Measurements from ENCODE around the gene PTK7.
"Not testable (repeated sequence)": the region's sequence is repeated elsewhere in the genome, so short reads cannot be mapped to it uniquely, and the experiment has no call there.

PTK7 gene

GRCh38 chr6:43062818-43063217 lies 13.3 kb upstream of the PTK7 start:
- peaks cover 11% of the 10 kb centered on the region for H3K36me3 ChIP-seq (ENCODE audit: control insufficient read depth, insufficient read depth, low read length)
- H3K4me3 ChIP-seq (ENCODE audit: insufficient read depth, low read depth, low read length, poor library complexity, severe bottlenecking), result no peak overlapping the region
- peaks cover 22% of the 10 kb centered on the region for H3K4me1 ChIP-seq (ENCODE audit: control insufficient read depth, insufficient read depth, low read length, poor library complexity, severe bottlenecking)
- no peak for DNase-seq
- no peaks in the 10 kb centered on the region for H3K9me3 ChIP-seq (ENCODE audit: control insufficient read depth, low read length)
- no peaks in the 10 kb centered on the region for H3K27me3 ChIP-seq (replicated peaks; ENCODE audit: control insufficient read depth, insufficient read depth, low read length, poor library complexity, severe bottlenecking)
- H3K27ac ChIP-seq (ENCODE audit: insufficient read depth, low read length, poor library complexity, severe bottlenecking), result no peak overlapping the region

DNA sequence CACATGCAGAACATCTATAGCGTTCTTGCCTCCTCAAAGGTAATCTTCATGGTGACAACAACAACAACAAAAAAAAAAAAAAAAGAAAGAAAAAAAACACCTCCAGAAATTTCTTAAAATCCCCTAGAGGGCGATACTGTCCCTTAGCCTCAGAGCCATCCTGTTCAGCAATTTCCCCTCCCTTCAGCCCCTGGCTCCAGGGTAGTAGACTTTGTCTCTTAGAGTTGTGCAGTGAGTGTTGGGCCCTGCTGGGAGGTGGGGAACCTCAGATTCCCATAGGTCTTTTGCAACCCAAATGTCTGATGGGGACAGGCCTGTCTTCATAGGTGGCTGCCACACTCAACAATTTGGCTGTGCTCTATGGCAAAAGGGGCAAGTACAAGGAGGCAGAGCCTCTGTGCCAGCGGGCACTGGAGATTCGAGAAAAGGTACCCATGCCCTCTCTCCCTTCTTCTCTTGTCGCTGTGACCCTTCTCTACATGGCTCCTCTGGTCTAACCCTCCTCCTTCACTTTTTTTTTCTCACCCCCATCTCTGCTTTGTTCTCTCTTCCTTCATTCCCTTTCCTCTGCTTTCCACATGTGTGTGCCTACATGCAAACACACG lies 6.0 kb upstream of the PTK7 start:
- Histone ChIP-seq H3K4me3 (ENCODE audit: insufficient read depth, low read depth, low read length, poor library complexity, severe bottlenecking) (no peak overlapping the region), H3K27ac (ENCODE audit: insufficient read depth, low read length, poor library complexity, severe bottlenecking) (no peak overlapping the region), H3K9me3 (ENCODE audit: control insufficient read depth, low read length) (no peaks in the 10 kb centered on the region), H3K27me3 (replicated peaks; ENCODE audit: control insufficient read depth, insufficient read depth, low read length, poor library complexity, severe bottlenecking) (no peaks in the 10 kb centered on the region), H3K36me3 (ENCODE audit: control insufficient read depth, insufficient read depth, low read length) (peaks cover 6% of the 10 kb centered on the region), H3K4me1 (ENCODE audit: control insufficient read depth, insufficient read depth, low read length, poor library complexity, severe bottlenecking) (no peaks in the 10 kb centered on the region)
- DNase-seq, result no peak

GRCh38 chr6:43074847-43075669 lies 1.1 kb upstream of the PTK7 start:
- no peak for DNase-seq
- H3K27ac ChIP-seq (ENCODE audit: insufficient read depth, low read length, poor library complexity, severe bottlenecking), result no peak overlapping the region
- H3K4me3 ChIP-seq (ENCODE audit: insufficient read depth, low read depth, low read length, poor library complexity, severe bottlenecking), result no peak overlapping the region
- H3K4me1 ChIP-seq (ENCODE audit: control insufficient read depth, insufficient read depth, low read length, poor library complexity, severe bottlenecking), result peaks cover 14% of the 10 kb centered on the region
- no peaks in the 10 kb centered on the region for H3K9me3 ChIP-seq (ENCODE audit: control insufficient read depth, low read length)
- peaks cover 9% of the 10 kb centered on the region for H3K27me3 ChIP-seq (replicated peaks; ENCODE audit: control insufficient read depth, insufficient read depth, low read length, poor library complexity, severe bottlenecking)
- H3K36me3 ChIP-seq (ENCODE audit: control insufficient read depth, insufficient read depth, low read length), result no peaks in the 10 kb centered on the region

DNA sequence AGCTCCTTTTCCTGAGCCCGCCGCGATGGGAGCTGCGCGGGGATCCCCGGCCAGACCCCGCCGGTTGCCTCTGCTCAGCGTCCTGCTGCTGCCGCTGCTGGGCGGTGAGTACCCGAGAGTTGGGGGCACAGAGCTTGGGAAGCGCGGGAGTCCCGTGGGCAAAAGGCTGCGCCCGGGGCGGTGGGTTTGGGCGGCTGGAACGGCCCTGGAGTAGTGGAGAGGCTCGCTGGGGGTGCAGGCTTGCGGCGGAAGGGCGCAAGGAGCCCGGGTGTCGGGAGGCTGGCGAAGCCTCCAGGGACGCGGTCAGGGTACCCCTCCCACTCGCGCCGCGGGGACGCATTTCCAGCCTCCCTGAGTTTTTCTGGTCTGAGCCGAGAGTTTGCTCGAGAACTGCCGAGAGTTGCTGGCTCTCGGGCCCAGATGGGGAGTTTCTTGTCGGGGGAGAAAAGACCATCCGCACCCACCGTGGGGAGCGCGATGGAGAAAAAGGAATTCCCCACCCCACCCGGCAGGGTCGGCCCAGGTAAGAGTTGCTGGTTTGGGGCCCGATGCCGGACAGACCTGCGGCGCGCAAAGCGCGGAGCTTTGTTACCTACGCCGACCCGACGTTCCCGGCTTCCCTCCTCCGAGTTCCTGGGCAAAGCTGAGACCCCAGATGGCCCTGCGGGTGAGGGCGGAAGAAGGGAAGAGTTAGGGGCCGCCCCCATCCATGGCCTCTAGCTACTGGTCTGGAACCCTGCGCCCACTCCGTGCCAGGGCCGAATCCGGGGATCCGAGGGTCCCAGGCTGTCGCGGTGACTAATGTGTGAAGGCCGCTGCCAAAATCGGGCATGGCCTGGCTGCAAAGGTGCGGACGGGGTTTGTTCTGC lies 584 bp downstream of the PTK7 start:
- H3K4me1 ChIP-seq (ENCODE audit: control insufficient read depth, insufficient read depth, low read length, poor library complexity, severe bottlenecking), result peaks cover 14% of the 10 kb centered on the region
- no peaks in the 10 kb centered on the region for H3K9me3 ChIP-seq (ENCODE audit: control insufficient read depth, low read length)
- H3K27ac ChIP-seq (ENCODE audit: insufficient read depth, low read length, poor library complexity, severe bottlenecking), result no peak overlapping the region
- no peak for DNase-seq
- H3K36me3 ChIP-seq (ENCODE audit: control insufficient read depth, insufficient read depth, low read length), result no peaks in the 10 kb centered on the region
- peak overlapping the region; percentile 46 for H3K4me3 ChIP-seq (ENCODE audit: insufficient read depth, low read depth, low read length, poor library complexity, severe bottlenecking)
- peaks cover 9% of the 10 kb centered on the region for H3K27me3 ChIP-seq (replicated peaks; ENCODE audit: control insufficient read depth, insufficient read depth, low read length, poor library complexity, severe bottlenecking)

- Histone ChIP-seq H3K36me3 (ENCODE audit: control insufficient read depth, insufficient read depth, low read length) (no peaks in the 10 kb centered on the region), H3K4me3 (ENCODE audit: insufficient read depth, low read depth, low read length, poor library complexity, severe bottlenecking) (peak overlapping the region; percentile 46), H3K27ac (ENCODE audit: insufficient read depth, low read length, poor library complexity, severe bottlenecking) (no peak overlapping the region), H3K4me1 (ENCODE audit: control insufficient read depth, insufficient read depth, low read length, poor library complexity, severe bottlenecking) (peaks cover 14% of the 10 kb centered on the region), H3K9me3 (ENCODE audit: control insufficient read depth, low read length) (no peaks in the 10 kb centered on the region), H3K27me3 (replicated peaks; ENCODE audit: control insufficient read depth, insufficient read depth, low read length, poor library complexity, severe bottlenecking) (peaks cover 9% of the 10 kb centered on the region)
- no peak for DNase-seq
Observed at GRCh38 chr6:43077333-43077809, 1.3 kb downstream of the PTK7 start.

GRCh38 chr6:43077981-43078511 lies 1.9 kb downstream of the PTK7 start:
- Histone ChIP-seq H3K36me3 (ENCODE audit: control insufficient read depth, insufficient read depth, low read length) (no peaks in the 10 kb centered on the region), H3K4me1 (ENCODE audit: control insufficient read depth, insufficient read depth, low read length, poor library complexity, severe bottlenecking) (peaks cover 14% of the 10 kb centered on the region), H3K9me3 (ENCODE audit: control insufficient read depth, low read length) (no peaks in the 10 kb centered on the region), H3K27me3 (replicated peaks; ENCODE audit: control insufficient read depth, insufficient read depth, low read length, poor library complexity, severe bottlenecking) (peaks cover 9% of the 10 kb centered on the region), H3K27ac (ENCODE audit: insufficient read depth, low read length, poor library complexity, severe bottlenecking) (no peak overlapping the region), H3K4me3 (ENCODE audit: insufficient read depth, low read depth, low read length, poor library complexity, severe bottlenecking) (no peak overlapping the region)
- DNase-seq, result no peak

DNA sequence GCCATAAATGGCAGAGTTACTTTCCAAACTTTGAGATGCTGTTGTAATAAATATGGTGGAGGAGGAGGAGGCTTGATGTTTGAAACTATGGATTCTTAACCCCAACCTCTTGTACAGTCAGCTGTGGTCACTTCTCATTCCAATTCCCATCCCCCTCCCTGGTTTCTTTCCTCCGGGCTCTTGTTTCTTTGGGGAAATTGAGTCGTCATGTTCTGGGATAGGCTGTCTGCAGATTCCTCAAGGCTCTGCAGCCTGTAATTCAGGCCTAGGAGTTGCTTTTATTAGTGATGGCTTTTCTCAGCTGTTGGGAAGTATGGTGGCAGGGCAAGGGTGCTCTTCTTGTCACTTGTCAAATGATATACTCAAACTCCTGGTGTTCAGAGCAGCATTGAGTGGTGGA lies 2.6 kb downstream of the PTK7 start:
- H3K27me3 ChIP-seq (replicated peaks; ENCODE audit: control insufficient read depth, insufficient read depth, low read length, poor library complexity, severe bottlenecking), result peaks cover 9% of the 10 kb centered on the region
- no peaks in the 10 kb centered on the region for H3K36me3 ChIP-seq (ENCODE audit: control insufficient read depth, insufficient read depth, low read length)
- H3K27ac ChIP-seq (ENCODE audit: insufficient read depth, low read length, poor library complexity, severe bottlenecking), result no peak overlapping the region
- peaks cover 14% of the 10 kb centered on the region for H3K4me1 ChIP-seq (ENCODE audit: control insufficient read depth, insufficient read depth, low read length, poor library complexity, severe bottlenecking)
- H3K4me3 ChIP-seq (ENCODE audit: insufficient read depth, low read depth, low read length, poor library complexity, severe bottlenecking), result no peak overlapping the region
- no peak for DNase-seq
- no peaks in the 10 kb centered on the region for H3K9me3 ChIP-seq (ENCODE audit: control insufficient read depth, low read length)

DNA sequence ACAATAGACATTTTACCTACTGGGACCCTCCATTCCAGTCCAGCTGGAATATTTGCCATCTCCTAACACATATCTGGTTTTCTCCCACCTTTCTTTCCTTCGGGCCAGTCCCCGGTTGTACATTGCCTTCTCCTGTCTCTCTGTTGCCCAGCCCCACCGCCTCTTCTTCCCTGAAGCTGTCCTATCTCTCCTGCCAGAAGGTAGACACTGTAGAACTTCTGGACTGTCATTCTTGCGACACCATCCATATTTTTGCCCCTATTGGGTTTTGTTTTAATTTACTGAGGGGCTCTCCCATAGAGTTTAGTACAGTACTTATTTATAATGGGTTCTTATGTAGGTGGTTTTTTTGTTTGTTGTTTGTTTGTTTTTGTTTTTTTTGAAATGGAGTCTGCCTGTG lies 4.9 kb downstream of the PTK7 start:
- Histone ChIP-seq H3K36me3 (ENCODE audit: control insufficient read depth, insufficient read depth, low read length) (no peaks in the 10 kb centered on the region), H3K4me3 (ENCODE audit: insufficient read depth, low read depth, low read length, poor library complexity, severe bottlenecking) (no peak overlapping the region), H3K4me1 (ENCODE audit: control insufficient read depth, insufficient read depth, low read length, poor library complexity, severe bottlenecking) (peaks cover 11% of the 10 kb centered on the region), H3K27ac (ENCODE audit: insufficient read depth, low read length, poor library complexity, severe bottlenecking) (no peak overlapping the region), H3K27me3 (replicated peaks; ENCODE audit: control insufficient read depth, insufficient read depth, low read length, poor library complexity, severe bottlenecking) (peaks cover 9% of the 10 kb centered on the region), H3K9me3 (ENCODE audit: control insufficient read depth, low read length) (no peaks in the 10 kb centered on the region)
- no peak for DNase-seq

GRCh38 chr6:43081922-43082321 lies 5.8 kb downstream of the PTK7 start:
- H3K9me3 ChIP-seq (ENCODE audit: control insufficient read depth, low read length); H3K4me1 ChIP-seq (ENCODE audit: control insufficient read depth, insufficient read depth, low read length, poor library complexity, severe bottlenecking); H3K36me3 ChIP-seq (ENCODE audit: control insufficient read depth, insufficient read depth, low read length); DNase-seq; H3K27me3 ChIP-seq (replicated peaks; ENCODE audit: control insufficient read depth, insufficient read depth, low read length, poor library complexity, severe bottlenecking); H3K27ac ChIP-seq (ENCODE audit: insufficient read depth, low read length, poor library complexity, severe bottlenecking); H3K4me3 ChIP-seq (ENCODE audit: insufficient read depth, low read depth, low read length, poor library complexity, severe bottlenecking): not testable (repeated sequence)

Data from effector memory CD4-positive, alpha-beta T cell (primary cell).